SK-N-SH (cell line): Measurements from ENCODE around the gene RGSL1. TPM values are rescaled to one million over a fixed set of nuclear protein-coding genes. Genes with fewer than 3 reads are reported as not detected.

Source experiments
- CTCF ChIA-PET: fragments of 300-600, 350-600 bp; formaldehyde crosslinking; extraction: SDS; loops from one replicate; lab custom pipeline; 2021; lab: Yijun Ruan, JAX
- POLR2A ChIA-PET: fragments of 350-600 bp; sonication (Branson Sonifier 250); formaldehyde crosslinking; extraction: SDS; loops from one replicate; lab custom pipeline; 2020; ENCODE audit warnings: antibody characterized with exemption, inconsistent platforms; lab: Yijun Ruan, JAX
- DNase-seq: peaks from one replicate; pipeline ENCODE4 v3.0.0; 2012
- H2AFZ ChIP-seq: fragments of 200-600 bp; sonication (generic); 2 replicates; pipeline ENCODE4 v1.8.1; 2016; ENCODE audit warnings: antibody characterized with exemption, mild to moderate bottlenecking, low read depth
- H3F3A ChIP-seq: fragments of 200-600 bp; sonication (generic); replicated peaks from 2 replicates; pipeline ENCODE3; 2016; ENCODE audit warnings: antibody characterized with exemption, mild to moderate bottlenecking; ENCODE audit not compliant: insufficient read depth
- H3K27ac ChIP-seq, 2 experiments: fragments of 200-500 bp in 1 of 2; fragments of 200-600 bp in 1 of 2; sonication (Bioruptor generic) in 1 of 2; sonication (generic), shearing (Covaris generic) in 1 of 2; 2 replicates each; pipeline versions ENCODE4 v1.5.1 to v1.6.1; 2014 to 2016; ENCODE audit warnings: low read depth in 2 of 2, inconsistent platforms in 1 of 2, low read length in 1 of 2, mild to moderate bottlenecking in 1 of 2, mixed read lengths in 1 of 2
- H3K27me3 ChIP-seq: fragments of 200-600 bp; sonication (generic), shearing (Covaris generic); 2 replicates; pipeline ENCODE4 v1.6.1; 2016; ENCODE audit warnings: mixed run types; ENCODE audit not compliant: insufficient read depth
- H3K36me3 ChIP-seq, 2 experiments: fragments of 200-500 bp in 1 of 2; fragments of 200-600 bp in 1 of 2; sonication (Bioruptor generic) in 1 of 2; sonication (generic) in 1 of 2; replicated peaks in 1 of 2; 2 replicates each; pipeline versions ENCODE3 to v1.5.1; 2014 to 2016; ENCODE audit warnings: low read length in 1 of 2, mild to moderate bottlenecking in 1 of 2; ENCODE audit not compliant: insufficient read depth in 2 of 2, control insufficient read depth in 1 of 2
- H3K4me1 ChIP-seq, 2 experiments: fragments of 200-500 bp in 1 of 2; fragments of 200-600 bp in 1 of 2; sonication (Bioruptor generic) in 1 of 2; sonication (generic), shearing (Covaris generic) in 1 of 2; 2 replicates each; pipeline versions ENCODE4 v1.5.1 to v1.6.1; 2014 to 2016; ENCODE audit warnings: low read depth in 1 of 2, low read length in 1 of 2, mixed run types in 1 of 2; ENCODE audit not compliant: insufficient read depth in 2 of 2, control insufficient read depth in 1 of 2
- H3K4me2 ChIP-seq: fragments of 200-600 bp; sonication (generic), shearing (Covaris generic); 2 replicates; pipeline ENCODE4 v1.6.1; 2017; ENCODE audit warnings: mixed run types
- H3K4me3 ChIP-seq, 2 experiments: fragments of 200-500 bp in 1 of 2; fragments of 200-600 bp in 1 of 2; sonication (Bioruptor generic) in 1 of 2; sonication (generic), shearing (Covaris generic) in 1 of 2; 2 replicates each; pipeline versions ENCODE4 v1.5.1 to v1.8.1; 2014 to 2016; ENCODE audit warnings: low read depth in 2 of 2, inconsistent platforms in 1 of 2, low read length in 1 of 2, mild to moderate bottlenecking in 1 of 2, mixed read lengths in 1 of 2, moderate library complexity in 1 of 2
- H3K79me2 ChIP-seq: fragments of 200-600 bp; sonication (generic); 2 replicates; pipeline ENCODE4 v1.8.1; 2017; ENCODE audit warnings: mild to moderate bottlenecking; ENCODE audit not compliant: insufficient read depth
- H3K9ac ChIP-seq: fragments of 200-600 bp; sonication (generic); 2 replicates; pipeline ENCODE4 v1.6.1; 2017; ENCODE audit warnings: mixed run types
- H3K9me2 ChIP-seq: fragments of 200-600 bp; sonication (generic); 2 replicates; pipeline ENCODE4 v1.6.1; 2017; ENCODE audit warnings: mixed run types
- H3K9me3 ChIP-seq: fragments of 200-600 bp; sonication (generic); 2 replicates; pipeline ENCODE4 v1.6.1; 2017; ENCODE audit warnings: mixed run types, mild to moderate bottlenecking, moderate library complexity
- H4K20me1 ChIP-seq: fragments of 200-600 bp; sonication (generic); 2 replicates; pipeline ENCODE4 v1.6.1; 2017; ENCODE audit warnings: mild to moderate bottlenecking, mixed run types; ENCODE audit not compliant: insufficient read depth
- ELF1 ChIP-seq: IDR thresholded peaks from 2 replicates; pipeline ENCODE4 v1.4.0; 2012
- EP300 ChIP-seq, 2 experiments: IDR thresholded peaks; 2 replicates each; pipeline versions ENCODE4 v1.4.0 to v1.6.1; 2012; ENCODE audit warnings: borderline replicate concordance in 1 of 2, low read depth in 1 of 2, low read length in 1 of 2
- EZH2phosphoT487 ChIP-seq: fragments of 200-600 bp; sonication (generic); IDR thresholded peaks from 2 replicates; pipeline ENCODE4 v1.6.1; 2017; ENCODE audit warnings: low read depth, mixed run types, mild to moderate bottlenecking, antibody characterized with exemption, moderate library complexity, borderline replicate concordance
- FOSL2 ChIP-seq: IDR thresholded peaks from 2 replicates; pipeline ENCODE4 v1.4.0; 2012; ENCODE audit warnings: low read depth, mild to moderate bottlenecking, moderate library complexity, borderline replicate concordance
- FOXJ3 ChIP-seq: sonication (generic); formaldehyde crosslinking; IDR thresholded peaks from 2 replicates; pipeline ENCODE4 v1.5.1; 2020; ENCODE audit warnings: mild to moderate bottlenecking, missing genetic modification reagents
- FOXM1 ChIP-seq: IDR thresholded peaks from 2 replicates; pipeline ENCODE4 v1.4.0; 2012; ENCODE audit warnings: low read depth, mild to moderate bottlenecking
- GATA2 ChIP-seq: sonication (generic); formaldehyde crosslinking; IDR thresholded peaks from 2 replicates; pipeline ENCODE4 v1.5.0; 2020; ENCODE audit warnings: mild to moderate bottlenecking, missing genetic modification reagents
- MAX ChIP-seq: IDR thresholded peaks from 2 replicates; pipeline ENCODE4 v1.4.0; 2012; ENCODE audit warnings: low read depth
- POLR2AphosphoS5 ChIP-seq: IDR thresholded peaks from 2 replicates; pipeline ENCODE4 v1.6.1; 2012; ENCODE audit warnings: low read depth, low read length
- SIN3A ChIP-seq: IDR thresholded peaks from 2 replicates; pipeline ENCODE4 v1.6.1; 2012; ENCODE audit warnings: low read depth, mild to moderate bottlenecking, low read length, moderate library complexity, borderline replicate concordance
- WGBS: methylation state at CpG from one replicate; pipeline ENCODE4 v1.1.6; 2017; ENCODE audit warnings: low lambda C conversion rate; 5-methylcytosine and 5-hydroxymethylcytosine counted together
- polyA plus RNA-seq, 3 experiments: library from polyadenylated mRNA; depleted of rRNA; stranded (reverse); fragments of >200 nt; gene quantifications; 2 replicates each; pipeline ENCODE4 v1.2.3, GENCODE V29; 2012
- small RNA-seq, 7 experiments: library from RNA; depleted of rRNA; stranded (forward); fragments of <200 nt; gene quantifications; one replicate each; pipeline ENCODE3, GENCODE V24; 2012

Gene RGSL1
- polyA plus RNA-seq, 1 of the 3 experiments (the other 2 are of a cell fraction): not detected

DNA sequence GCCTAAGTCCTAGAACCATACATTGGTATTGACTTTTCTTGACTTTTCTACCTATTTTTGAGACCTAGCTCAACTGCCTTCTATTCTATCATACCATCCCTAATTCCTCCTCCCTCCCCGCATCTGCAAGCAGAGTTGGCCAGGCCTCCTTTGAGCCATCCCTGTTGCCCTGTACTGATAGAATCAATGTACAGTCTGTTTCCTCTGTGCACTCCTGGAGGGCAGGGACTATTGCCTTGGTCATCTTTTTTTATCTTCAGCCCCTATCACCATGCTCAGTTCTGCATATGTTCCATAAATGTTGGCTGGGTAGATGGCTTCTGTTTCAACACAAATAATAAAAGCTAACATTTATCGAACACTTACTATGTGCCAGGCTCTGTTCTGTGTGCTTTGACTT lies 158.3 kb downstream of the RGSL1 start:
- TF ChIP-seq FOSL2: no peak
- 0 out of 2 replicates have a peak, but pooled peaks have one; percentile 29 for TF ChIP-seq FOXJ3 (CRISPR knock-in tag)
- no peak for TF ChIP-seq POLR2AphosphoS5
- TF ChIP-seq FOXM1: no peak
- TF ChIP-seq GATA2 (CRISPR knock-in tag): peak; percentile 64
- TF ChIP-seq EZH2phosphoT487: no peak
- TF ChIP-seq EP300 (IDR thresholded peaks at IDR 0.05; ENCODE audit: borderline replicate concordance in 1 of 2, low read depth in 1 of 2, low read length in 1 of 2): 0 out of 4 replicates have a peak, but pooled peaks of 1 of the 2 experiments have one; percentile 34
- TF ChIP-seq SIN3A: no peak
- Histone ChIP-seq H3K27me3 (no peaks in the 10 kb centered on the region), H3K27ac (no peak overlapping the region; a peak in 1 of 4 replicates), H3K79me2 (no peaks in the 10 kb centered on the region), H2AFZ (0 out of 2 replicates have a peak overlapping the region, but pooled peaks have one; percentile 67), H3K4me2 (no peak overlapping the region), H3K9me3 (no peaks in the 10 kb centered on the region), H3K4me1 (peaks cover 0 to 19% of the 10 kb centered on the region in 2 experiments; a peak in 2 of 4 replicates), H3K36me3 (no peaks in the 10 kb centered on the region), H3K9me2 (no peaks in the 10 kb centered on the region), H4K20me1 (no peaks in the 10 kb centered on the region), H3K9ac (no peak overlapping the region), H3K4me3 (no peak overlapping the region), H3F3A (no peaks in the 10 kb centered on the region)
- WGBS: 93% methylated on average over 2 of the region's 2 CpGs
- CTCF ChIA-PET: interaction anchor here (0.6 to 17.7 kb wide), 5 partner anchors 9 to 179 kb away, joined by 3 to 829 read pairs (median 9); partner anchors contain the start of gene NPL
- DNase-seq: peak; percentile 44
- POLR2A ChIA-PET: no interaction called here

DNA sequence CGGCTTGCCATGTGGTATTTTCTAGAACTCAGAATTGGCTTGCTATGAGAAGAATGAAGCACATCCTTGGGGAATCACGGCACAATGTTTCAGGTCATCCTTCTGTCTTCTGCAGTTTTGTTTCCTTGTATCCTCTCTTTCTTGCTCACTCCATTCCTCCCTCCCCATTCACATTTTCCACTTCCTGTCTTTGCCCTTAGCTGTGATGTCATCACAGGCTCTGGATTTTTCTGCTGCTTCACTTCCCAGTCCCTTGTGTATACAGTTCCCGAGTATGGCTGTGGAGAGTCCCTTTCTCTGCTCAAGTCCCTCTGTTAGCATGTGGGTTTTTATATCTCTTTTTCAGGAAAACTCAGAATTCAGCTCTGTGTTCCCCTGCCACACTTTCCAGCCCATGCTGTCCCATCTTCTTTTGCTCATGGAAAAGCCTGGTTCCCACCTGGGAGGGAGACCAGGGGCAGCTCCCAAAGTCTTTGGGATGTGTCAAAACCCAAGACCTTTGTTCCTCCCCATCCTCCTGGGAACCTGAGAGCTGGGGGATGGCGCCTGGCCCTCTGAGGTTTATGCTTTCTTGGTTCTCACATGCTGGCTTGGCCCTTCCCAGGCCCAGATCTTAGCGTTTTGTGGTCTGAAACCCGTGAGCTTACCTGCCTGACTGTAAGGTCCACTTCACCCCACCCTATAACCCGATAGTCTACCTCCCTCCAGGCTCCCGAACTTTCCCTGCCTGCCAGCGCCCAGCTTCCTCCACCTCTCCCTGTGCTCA lies 159.1 kb downstream of the RGSL1 start:
- Histone ChIP-seq H3K9me3 (no peaks in the 10 kb centered on the region), H3K27ac (peak overlapping the region in 1 of 2 experiments; percentile 24; a peak in 1 of 4 replicates), H3K36me3 (no peaks in the 10 kb centered on the region), H3F3A (no peaks in the 10 kb centered on the region), H3K27me3 (no peaks in the 10 kb centered on the region), H4K20me1 (no peaks in the 10 kb centered on the region), H3K4me2 (no peak overlapping the region)
- TF ChIP-seq MAX: no peak
- 0 out of 2 replicates have a peak, but pooled peaks have one; percentile 32 for TF ChIP-seq ELF1
- TF ChIP-seq, all 33 proteins: peak for 1
- Histone ChIP-seq H3K9me2 (no peaks in the 10 kb centered on the region), H2AFZ (peak overlapping the region; percentile 67), H3K4me3 (no peak overlapping the region), H3K9ac (no peak overlapping the region), H3K79me2 (no peaks in the 10 kb centered on the region), H3K4me1 (peaks cover 3 to 11% of the 10 kb centered on the region in 2 experiments; a peak in 2 of 4 replicates)
- CTCF ChIA-PET: interaction anchor here (1.2 to 17.7 kb wide), 3 partner anchors 9 to 178 kb away, joined by 3 to 829 read pairs (median 9); partner anchors contain the start of gene NPL
- DNase-seq: no peak
- WGBS: 87% methylated on average over 9 of the region's 9 CpGs
- POLR2A ChIA-PET: no interaction called here

Small RNA genes within 50 kb of the gene (small RNA-seq; reads per million reads assigned to genes)
- 0 reads per million in 7 experiments for gene RF00017

Other genes with a start within 250 kb of the RGSL1 start
- gene GLUL, start 58.4 kb upstream of the RGSL1 start, polyA plus RNA-seq (2012; rRNA removed): 107 TPM in 2 replicates
- not detected in 2 replicates for gene TEDDM1, start 49.5 kb upstream of the RGSL1 start, polyA plus RNA-seq (2012; rRNA removed)
- not detected in 2 replicates for gene RNASEL, start 139.1 kb downstream of the RGSL1 start, polyA plus RNA-seq (2012; rRNA removed)
- gene RGS16, start 154.2 kb downstream of the RGSL1 start, polyA plus RNA-seq (2012; rRNA removed): 0.79 and 1.7 TPM in 2 replicates
- not detected in 2 replicates for gene RGS8, start 234.4 kb downstream of the RGSL1 start, polyA plus RNA-seq (2012; rRNA removed)